T-helper 17 cell (primary cell): ENCODE measurements around the gene CAPN14. TPM values are rescaled to one million over a fixed set of nuclear protein-coding genes. Genes with fewer than 3 reads are reported as not detected.

ENCODE experiments used
- ATAC-seq: fragments of 150-1000 bp; cut with Tn5 transposase; 2 replicates; pipeline ENCODE4 v1.10.0; 2021; ENCODE audit warnings: mild to moderate bottlenecking, moderate library complexity
- DNase-seq, 3 donors: peaks; one replicate each; pipeline versions ENCODE4 v3.0.0 to v3.0.0-alpha.2; 2020 to 2021
- H3K9me3 ChIP-seq: one replicate; pipeline ENCODE4 v1.7.0; 2013; ENCODE audit warnings: low read length, mild to moderate bottlenecking; ENCODE audit not compliant: control insufficient read depth, poor library complexity, severe bottlenecking
- H3K27ac Mint-ChIP-seq: one replicate; pipeline ENCODE4 v1.8.0; 2022; ENCODE audit warnings: mild to moderate bottlenecking, moderate library complexity, mixed read lengths
- H3K27me3 Mint-ChIP-seq: one replicate; pipeline ENCODE4 v1.8.0; 2022; ENCODE audit warnings: mixed read lengths
- H3K36me3 Mint-ChIP-seq: one replicate; pipeline ENCODE4 v1.8.0; 2022; ENCODE audit warnings: low read depth, mixed read lengths
- H3K4me1 Mint-ChIP-seq: one replicate; pipeline ENCODE4 v1.8.0; 2022; ENCODE audit warnings: mild to moderate bottlenecking, mixed read lengths
- H3K4me3 Mint-ChIP-seq: one replicate; pipeline ENCODE4 v1.8.0; 2022; ENCODE audit warnings: mild to moderate bottlenecking, moderate library complexity, mixed read lengths
- total RNA-seq, 4 donors: library from RNA in 2 of 4; stranded (reverse) in 2 of 4; gene quantifications; one replicate each; pipeline ENCODE4 v1.2.3 and lab custom pipeline; 2022 to 2026

Gene CAPN14
- total RNA-seq, 2 donors from 2014 or later, result 0.18 to 0.65 TPM

DNA sequence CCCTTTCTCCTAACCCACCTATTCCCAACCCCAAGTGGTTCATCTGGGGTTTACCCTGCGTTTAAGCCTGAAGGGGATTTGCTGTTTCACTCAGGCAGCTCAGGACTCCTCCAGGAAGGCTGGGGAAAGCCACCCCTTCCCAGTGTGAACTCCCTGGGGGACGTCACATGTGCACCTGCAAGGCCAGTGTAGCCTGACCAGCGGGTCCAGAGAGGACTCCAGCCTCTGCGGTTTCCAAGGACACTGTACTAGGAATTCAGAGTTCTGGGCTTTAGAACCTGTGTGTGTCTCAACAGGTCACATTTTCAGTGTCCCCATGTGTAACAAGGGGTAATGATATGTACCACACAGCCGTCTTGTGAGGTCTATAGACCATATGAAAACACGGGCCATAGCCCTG lies 34.5 kb upstream of the CAPN14 start:
- H3K27ac Mint-ChIP-seq, result no peak overlapping the region
- no peak for ATAC-seq
- H3K4me3 Mint-ChIP-seq, result no peak overlapping the region
- peaks cover 8% of the 10 kb centered on the region for H3K4me1 Mint-ChIP-seq
- no peaks in the 10 kb centered on the region for H3K27me3 Mint-ChIP-seq
- no peak for DNase-seq
- H3K36me3 Mint-ChIP-seq, result peaks cover 3% of the 10 kb centered on the region
- no peaks in the 10 kb centered on the region for H3K9me3 ChIP-seq

DNA sequence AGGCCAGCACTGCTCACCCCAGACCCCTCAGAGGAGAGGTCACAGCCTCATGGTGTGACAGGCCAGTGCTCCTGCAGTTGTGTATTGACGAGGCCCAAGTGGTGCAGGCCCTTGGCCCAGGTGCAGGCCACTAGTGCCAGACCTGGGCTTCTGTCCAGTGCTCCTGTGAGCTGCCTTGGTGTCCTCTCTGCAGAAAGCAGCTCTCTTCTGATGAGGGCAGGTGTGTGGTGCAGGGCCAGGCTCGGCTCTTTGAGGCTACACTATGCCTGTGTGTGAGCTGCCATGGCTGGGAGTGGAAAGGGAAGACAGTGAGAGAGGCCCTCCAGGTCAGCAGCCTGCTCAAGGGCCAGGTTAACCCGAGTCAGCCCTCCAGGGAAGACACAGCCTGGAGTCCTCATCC lies 33.7 kb upstream of the CAPN14 start:
- peaks cover 8% of the 10 kb centered on the region for H3K4me1 Mint-ChIP-seq
- no peak for ATAC-seq
- no peak overlapping the region for H3K4me3 Mint-ChIP-seq
- no peak for DNase-seq
- H3K9me3 ChIP-seq, result no peaks in the 10 kb centered on the region
- no peaks in the 10 kb centered on the region for H3K27me3 Mint-ChIP-seq
- peaks cover 5% of the 10 kb centered on the region for H3K36me3 Mint-ChIP-seq
- H3K27ac Mint-ChIP-seq, result no peak overlapping the region

DNA sequence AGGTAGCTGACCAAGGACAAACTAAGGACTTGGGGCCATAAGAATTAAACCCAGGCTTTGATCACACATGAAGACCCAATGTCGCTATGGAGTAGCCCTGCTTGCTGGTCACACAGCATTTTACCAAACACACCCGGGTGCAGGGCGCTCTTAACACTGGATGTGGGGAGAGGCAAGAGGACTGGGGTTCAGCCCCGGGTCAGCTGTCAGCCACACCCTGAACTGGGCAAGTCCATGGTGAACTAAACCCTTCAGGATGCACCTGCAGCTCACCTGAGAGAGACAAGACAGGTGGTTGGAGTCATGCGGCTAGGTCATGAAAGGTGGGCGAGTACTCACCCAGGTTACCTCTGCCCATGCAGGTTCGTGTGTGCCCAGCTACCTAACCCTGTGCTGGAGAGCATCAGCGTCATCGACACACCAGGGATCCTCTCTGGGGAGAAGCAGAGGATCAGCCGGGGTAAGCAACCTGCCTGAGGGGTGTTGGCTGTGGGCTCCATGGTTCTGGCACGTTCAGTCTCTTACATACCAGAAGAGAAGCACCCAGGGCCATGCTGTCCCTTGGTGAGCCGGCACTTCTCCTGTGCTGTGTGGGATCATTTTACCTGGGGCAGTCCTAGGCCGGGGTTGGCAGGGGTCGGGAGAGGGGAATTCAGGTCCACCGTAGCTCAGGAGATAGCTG lies 31.8 kb upstream of the CAPN14 start:
- no peak for DNase-seq
- Mint-ChIP-seq H3K27ac (peak overlapping the region; percentile 14), H3K36me3 (peaks cover 7% of the 10 kb centered on the region), H3K4me3 (no peak overlapping the region), H3K27me3 (no peaks in the 10 kb centered on the region), H3K4me1 (peaks cover 10% of the 10 kb centered on the region)
- H3K9me3 ChIP-seq, result no peaks in the 10 kb centered on the region
- no peak for ATAC-seq

DNA sequence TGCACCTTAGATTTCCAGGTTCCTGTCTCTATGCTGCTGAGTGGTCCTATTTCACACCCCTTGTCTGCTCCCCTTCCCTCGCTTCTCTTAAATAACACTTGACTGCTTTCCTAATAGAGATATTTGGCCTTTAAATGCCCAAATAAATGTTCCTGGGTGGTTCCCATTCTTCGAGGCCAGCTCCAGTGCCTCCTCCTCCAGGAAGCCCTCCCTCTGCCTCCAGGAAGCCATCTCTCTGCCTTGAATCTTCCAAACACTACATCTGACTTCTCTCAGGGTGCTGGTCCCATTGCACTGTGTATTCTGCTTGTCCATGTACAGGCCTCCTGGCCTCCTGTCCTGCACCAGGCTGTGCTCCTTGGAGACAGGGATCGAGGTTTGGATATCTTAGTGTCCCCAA lies 30.8 kb upstream of the CAPN14 start:
- H3K27me3 Mint-ChIP-seq, result no peaks in the 10 kb centered on the region
- no peaks in the 10 kb centered on the region for H3K9me3 ChIP-seq
- peaks cover 7% of the 10 kb centered on the region for H3K36me3 Mint-ChIP-seq
- ATAC-seq (no peak), DNase-seq (no peak)
- no peak overlapping the region for H3K4me3 Mint-ChIP-seq
- H3K4me1 Mint-ChIP-seq, result peaks cover 12% of the 10 kb centered on the region
- H3K27ac Mint-ChIP-seq, result no peak overlapping the region

DNA sequence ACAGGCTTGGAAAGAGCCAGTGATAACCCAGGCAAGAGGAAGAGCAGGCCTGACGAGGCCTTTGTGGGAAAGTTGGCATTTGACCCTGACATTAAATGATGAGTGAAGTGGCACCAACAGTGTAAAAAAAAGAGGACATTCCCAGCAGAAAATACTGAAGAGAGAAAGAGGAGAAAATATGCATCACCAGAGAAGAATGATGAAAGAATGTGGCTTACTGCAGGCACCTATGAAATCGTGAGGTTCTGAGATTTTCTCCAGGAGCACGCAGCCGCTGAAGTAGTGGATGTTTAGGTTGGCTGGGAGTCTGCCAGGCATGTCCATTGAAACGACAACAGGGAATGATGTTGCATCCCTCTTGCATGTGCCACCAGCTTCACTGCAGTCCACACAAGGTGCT lies 30.4 kb upstream of the CAPN14 start:
- no peak overlapping the region for H3K27ac Mint-ChIP-seq
- no peaks in the 10 kb centered on the region for H3K9me3 ChIP-seq
- peaks cover 12% of the 10 kb centered on the region for H3K4me1 Mint-ChIP-seq
- no peaks in the 10 kb centered on the region for H3K27me3 Mint-ChIP-seq
- ATAC-seq, result no peak
- no peak overlapping the region for H3K4me3 Mint-ChIP-seq
- no peak for DNase-seq
- H3K36me3 Mint-ChIP-seq, result peaks cover 7% of the 10 kb centered on the region

DNA sequence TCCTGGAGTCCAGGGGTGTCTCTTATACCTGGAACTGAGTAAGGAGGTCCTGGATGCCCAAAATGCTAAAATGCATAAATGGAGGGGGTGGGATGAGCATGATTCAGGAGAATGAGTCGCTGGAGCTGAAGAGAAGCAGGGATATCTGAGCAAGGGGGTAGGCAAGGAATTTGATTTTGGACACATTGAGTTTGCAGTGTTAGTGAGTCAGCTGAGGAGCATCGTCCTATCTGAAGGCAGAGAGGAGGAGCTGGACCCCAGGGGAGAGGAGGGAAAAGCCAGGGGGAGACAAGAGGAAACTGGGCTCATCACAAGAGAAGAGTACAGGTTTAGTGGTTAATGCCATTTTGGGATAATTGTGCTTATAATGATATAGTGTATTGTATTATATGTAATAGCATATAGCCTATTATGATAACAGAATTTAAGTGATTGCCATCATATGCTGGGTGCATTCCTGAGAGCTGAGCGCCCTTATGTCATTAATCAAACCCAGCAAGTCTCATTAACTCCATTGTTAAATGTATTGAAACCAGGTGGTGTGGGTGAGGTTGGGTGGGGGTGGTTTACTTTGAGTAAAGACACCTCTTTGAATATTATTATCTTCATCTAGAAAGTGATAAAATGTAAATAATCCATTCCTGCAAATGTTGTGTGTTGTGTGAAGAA lies 29.0 kb upstream of the CAPN14 start:
- DNase-seq (no peak), ATAC-seq (no peak)
- Mint-ChIP-seq H3K27me3 (no peaks in the 10 kb centered on the region), H3K27ac (no peak overlapping the region), H3K4me3 (no peak overlapping the region), H3K4me1 (peaks cover 9% of the 10 kb centered on the region), H3K36me3 (peaks cover 7% of the 10 kb centered on the region)
- no peaks in the 10 kb centered on the region for H3K9me3 ChIP-seq

DNA sequence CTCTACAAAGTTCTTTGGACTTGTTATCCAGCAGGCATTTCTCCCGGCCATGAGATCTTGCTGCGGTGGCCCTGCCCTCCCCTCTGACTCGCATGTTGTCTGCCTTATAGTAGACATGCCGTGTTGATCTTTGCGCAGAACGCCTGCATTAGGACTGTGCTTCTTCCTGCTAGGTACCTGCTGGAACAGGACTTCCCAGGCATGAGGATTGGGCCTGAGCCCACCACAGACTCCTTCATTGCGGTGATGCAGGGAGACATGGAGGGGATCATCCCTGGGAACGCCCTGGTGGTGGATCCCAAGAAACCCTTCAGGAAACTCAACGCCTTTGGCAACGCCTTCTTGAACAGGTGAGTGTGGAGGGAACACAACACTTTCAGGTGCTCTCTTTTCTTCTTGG lies 26.8 kb upstream of the CAPN14 start:
- DNase-seq, result no peak
- no peaks in the 10 kb centered on the region for H3K9me3 ChIP-seq
- Mint-ChIP-seq H3K36me3 (peaks cover 7% of the 10 kb centered on the region), H3K4me3 (no peak overlapping the region), H3K27me3 (no peaks in the 10 kb centered on the region), H3K27ac (no peak overlapping the region), H3K4me1 (peaks cover 10% of the 10 kb centered on the region)
- no peak for ATAC-seq

DNA sequence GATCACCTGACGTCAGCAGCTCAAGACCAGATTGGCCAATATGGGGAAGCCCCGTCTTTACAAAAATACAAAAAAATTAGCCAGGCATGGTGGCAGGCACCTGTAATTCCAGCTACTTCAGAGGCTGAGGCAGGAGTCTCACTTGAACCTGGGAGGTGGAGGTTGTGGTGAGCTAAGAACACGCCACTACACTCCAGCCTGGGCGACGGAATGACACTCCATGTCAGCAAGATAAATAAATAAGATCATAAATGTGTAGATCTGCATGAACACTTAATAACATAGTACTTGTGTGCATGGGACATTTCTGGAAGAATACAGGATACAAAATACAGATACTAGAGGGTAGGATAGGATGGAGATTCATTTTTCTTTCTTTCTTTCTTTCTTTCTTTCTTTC lies 25.7 kb upstream of the CAPN14 start:
- Mint-ChIP-seq H3K27ac (no peak overlapping the region), H3K27me3 (no peaks in the 10 kb centered on the region), H3K4me1 (peaks cover 10% of the 10 kb centered on the region), H3K36me3 (peaks cover 4% of the 10 kb centered on the region), H3K4me3 (no peak overlapping the region)
- DNase-seq (no peak), ATAC-seq (no peak)
- H3K9me3 ChIP-seq, result no peaks in the 10 kb centered on the region

DNA sequence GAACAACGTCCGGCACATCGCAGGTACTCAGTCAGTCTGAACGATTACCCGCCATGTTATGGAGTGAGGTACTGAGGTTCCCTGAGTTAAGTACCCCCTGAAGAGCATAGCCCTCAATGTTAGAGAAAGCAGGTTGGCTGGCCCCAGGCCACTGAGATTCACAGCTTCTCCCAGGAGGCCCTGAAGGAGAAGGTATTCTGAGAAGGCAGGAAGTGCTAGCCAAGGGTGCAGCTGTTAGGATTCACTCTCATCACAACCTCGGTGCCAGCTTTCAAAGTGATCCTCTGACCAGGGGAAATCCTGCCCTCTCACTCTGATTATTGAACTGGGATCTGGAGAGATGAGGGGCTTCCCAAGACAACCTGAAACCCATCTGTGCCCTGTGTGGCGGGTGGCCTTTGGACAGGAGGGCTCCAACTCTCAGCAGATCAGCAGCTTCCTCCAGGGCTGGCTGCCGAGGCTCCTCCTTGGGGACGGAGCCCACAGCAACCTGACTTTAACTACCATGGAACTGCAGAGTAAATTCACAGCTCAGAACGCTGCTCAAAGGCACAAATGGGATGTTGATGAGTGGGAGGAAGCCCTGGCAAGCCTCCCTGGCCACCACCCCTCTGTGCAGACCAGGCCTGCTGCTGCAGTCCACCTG lies 24.4 kb upstream of the CAPN14 start:
- no peaks in the 10 kb centered on the region for H3K9me3 ChIP-seq
- ATAC-seq (no peak), DNase-seq (no peak)
- H3K4me3 Mint-ChIP-seq, result no peak overlapping the region
- H3K36me3 Mint-ChIP-seq, result peaks cover 4% of the 10 kb centered on the region
- peaks cover 12% of the 10 kb centered on the region for H3K4me1 Mint-ChIP-seq
- H3K27me3 Mint-ChIP-seq, result no peaks in the 10 kb centered on the region
- no peak overlapping the region for H3K27ac Mint-ChIP-seq

DNA sequence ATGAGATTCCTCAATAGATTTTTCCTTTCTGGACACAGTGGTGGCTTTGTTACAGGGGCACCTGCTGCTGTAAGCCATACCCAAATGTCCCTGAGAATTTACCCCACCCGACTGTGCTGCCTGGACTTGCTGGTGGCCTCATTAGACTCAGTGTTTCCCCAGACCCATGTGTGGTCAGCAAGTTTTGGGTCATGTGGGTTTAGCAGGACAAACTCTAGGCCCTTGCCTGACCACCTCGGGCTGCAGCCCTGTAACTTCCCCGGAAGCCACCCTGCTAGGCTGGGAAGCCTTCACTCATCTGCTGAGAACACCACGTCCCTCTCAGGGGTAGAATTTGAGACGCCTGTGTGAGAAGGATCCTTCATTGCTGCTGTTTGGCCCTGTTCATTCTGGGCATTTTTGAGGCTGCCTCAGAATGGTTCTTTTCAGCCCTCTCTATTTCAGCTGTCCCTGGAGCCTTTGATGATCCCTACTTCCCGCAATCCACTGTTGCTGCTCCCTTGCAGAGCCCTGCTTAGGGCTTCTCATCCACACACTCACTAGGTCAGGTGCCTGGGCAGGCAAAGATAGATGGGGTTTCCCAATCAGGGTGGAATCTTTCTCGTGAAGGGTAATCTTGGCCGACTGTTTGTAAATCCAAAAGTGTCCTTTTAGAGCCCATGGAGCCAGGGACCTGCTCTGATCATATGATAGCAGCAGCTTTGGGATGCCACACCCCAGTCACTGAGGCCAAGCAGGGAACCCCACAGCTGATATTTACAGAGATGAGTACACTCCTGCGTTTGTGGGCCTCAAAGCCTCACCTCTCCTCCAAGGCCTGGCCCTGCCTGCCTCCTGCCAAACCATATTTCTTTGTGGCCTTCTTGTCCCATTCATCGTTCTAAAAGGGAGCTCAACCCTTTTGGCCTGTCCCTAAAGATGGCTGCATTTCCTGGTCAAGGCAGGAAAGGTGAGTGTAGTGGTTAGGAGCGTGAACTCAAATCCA lies 23.4 kb upstream of the CAPN14 start:
- no peak for ATAC-seq
- no peak for DNase-seq
- Mint-ChIP-seq H3K36me3 (no peaks in the 10 kb centered on the region), H3K27me3 (no peaks in the 10 kb centered on the region), H3K4me3 (no peak overlapping the region), H3K4me1 (peaks cover 6% of the 10 kb centered on the region), H3K27ac (peak overlapping the region; percentile 79)
- no peaks in the 10 kb centered on the region for H3K9me3 ChIP-seq

DNA sequence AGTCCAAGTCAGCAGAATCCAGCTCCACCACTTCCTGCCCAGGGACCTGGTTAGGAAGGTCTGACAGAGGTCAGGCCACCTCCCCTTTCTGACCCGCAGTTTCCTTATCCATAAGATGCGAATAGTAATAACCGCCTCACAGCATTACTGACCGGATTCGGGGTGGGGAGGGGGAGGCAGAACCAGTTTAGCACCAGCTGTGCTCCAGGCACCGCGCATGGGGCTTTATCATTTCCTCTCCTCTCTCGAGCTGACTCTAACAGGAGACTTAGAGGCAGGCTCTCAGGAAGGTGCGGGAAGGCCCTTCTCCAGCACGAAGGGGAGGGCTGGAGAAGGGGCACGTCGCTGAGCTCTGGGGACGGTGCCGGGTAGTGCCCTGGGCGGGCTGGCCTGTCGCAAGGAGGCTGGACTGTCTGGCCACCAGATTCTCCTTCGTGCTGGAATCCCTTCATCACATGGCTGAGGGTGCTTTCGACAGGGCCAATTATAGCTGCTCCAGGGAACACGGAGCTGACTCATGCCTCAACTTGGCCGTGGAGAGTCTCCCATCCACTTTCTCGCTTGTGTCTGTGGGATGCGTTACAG lies 22.4 kb upstream of the CAPN14 start:
- Mint-ChIP-seq H3K27me3 (no peaks in the 10 kb centered on the region), H3K4me1 (peaks cover 14% of the 10 kb centered on the region), H3K36me3 (no peaks in the 10 kb centered on the region), H3K27ac (peak overlapping the region; percentile 79), H3K4me3 (no peak overlapping the region)
- H3K9me3 ChIP-seq, result no peaks in the 10 kb centered on the region
- ATAC-seq (no peak), DNase-seq (no peak)

DNA sequence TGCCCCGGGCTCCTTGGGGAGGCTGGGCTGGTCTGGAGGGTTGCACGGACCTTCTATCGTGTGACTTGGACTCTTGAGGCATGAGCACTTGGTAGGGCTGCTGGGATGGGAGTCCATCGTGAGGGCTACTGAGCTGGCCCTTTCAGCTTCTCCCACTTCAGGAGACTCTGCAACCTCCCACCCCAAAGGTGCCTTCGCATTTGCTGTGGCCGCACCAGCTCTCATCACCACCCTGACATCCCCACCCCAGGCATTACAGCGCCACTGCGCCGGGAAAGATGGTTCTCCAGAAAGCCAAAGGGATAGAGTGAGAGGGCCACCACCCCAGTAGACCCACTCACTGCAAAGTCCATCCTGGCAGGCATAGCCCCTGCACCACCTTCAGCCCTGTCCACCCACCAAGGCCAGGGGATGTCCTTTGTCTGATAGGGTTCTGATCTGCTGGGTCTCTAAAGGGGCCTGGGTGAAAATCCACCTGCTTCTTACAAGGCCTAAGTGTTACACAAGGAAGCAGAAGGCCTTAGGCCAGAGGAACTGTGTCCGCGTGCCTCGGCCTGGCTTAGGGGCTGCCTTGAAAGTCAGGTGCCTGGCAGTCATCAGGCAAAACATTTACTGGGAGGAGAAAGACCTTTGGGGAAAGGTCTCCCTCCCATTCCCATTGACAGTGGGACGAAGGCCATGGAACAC lies 21.7 kb upstream of the CAPN14 start:
- H3K9me3 ChIP-seq, result no peaks in the 10 kb centered on the region
- Mint-ChIP-seq H3K4me3 (no peak overlapping the region), H3K27ac (peak overlapping the region; percentile 24), H3K36me3 (no peaks in the 10 kb centered on the region), H3K4me1 (peaks cover 13% of the 10 kb centered on the region), H3K27me3 (no peaks in the 10 kb centered on the region)
- no peak for ATAC-seq
- DNase-seq, result no peak
